A549 (cell line): ENCODE data around the gene OMG.

Experiments used
- HEYL ChIP-seq: fragments of 250-450 bp; sonication (Bioruptor Pico); IDR thresholded peaks from 2 replicates; pipeline ENCODE4 v1.8.0; 2021; ENCODE audit warnings: mild to moderate bottlenecking, moderate library complexity
- MAFK ChIP-seq: fragments of 450-650 bp; IDR thresholded peaks from 2 replicates; pipeline ENCODE4 v1.6.1; 2014; ENCODE audit not compliant: partially characterized antibody
- MAX ChIP-seq: IDR thresholded peaks from 2 replicates; pipeline ENCODE4 v1.6.1; 2012
- NR3C1 ChIP-seq: fragments of >200 bp; sonication (Bioruptor Twin); formaldehyde crosslinking; IDR thresholded peaks from 3 replicates; pipeline ENCODE4 v1.6.1; 2017
- TF ChIP-seq, protein P1 (sequence below): fragments of >200 bp; sonication (Bioruptor Twin); formaldehyde crosslinking; IDR thresholded peaks from 3 replicates; pipeline ENCODE4 v1.5.1; 2016

GRCh38 chr17:31321966-31322365 is 24.9 kb upstream of the OMG start:
- TF ChIP-seq, protein P1, sequence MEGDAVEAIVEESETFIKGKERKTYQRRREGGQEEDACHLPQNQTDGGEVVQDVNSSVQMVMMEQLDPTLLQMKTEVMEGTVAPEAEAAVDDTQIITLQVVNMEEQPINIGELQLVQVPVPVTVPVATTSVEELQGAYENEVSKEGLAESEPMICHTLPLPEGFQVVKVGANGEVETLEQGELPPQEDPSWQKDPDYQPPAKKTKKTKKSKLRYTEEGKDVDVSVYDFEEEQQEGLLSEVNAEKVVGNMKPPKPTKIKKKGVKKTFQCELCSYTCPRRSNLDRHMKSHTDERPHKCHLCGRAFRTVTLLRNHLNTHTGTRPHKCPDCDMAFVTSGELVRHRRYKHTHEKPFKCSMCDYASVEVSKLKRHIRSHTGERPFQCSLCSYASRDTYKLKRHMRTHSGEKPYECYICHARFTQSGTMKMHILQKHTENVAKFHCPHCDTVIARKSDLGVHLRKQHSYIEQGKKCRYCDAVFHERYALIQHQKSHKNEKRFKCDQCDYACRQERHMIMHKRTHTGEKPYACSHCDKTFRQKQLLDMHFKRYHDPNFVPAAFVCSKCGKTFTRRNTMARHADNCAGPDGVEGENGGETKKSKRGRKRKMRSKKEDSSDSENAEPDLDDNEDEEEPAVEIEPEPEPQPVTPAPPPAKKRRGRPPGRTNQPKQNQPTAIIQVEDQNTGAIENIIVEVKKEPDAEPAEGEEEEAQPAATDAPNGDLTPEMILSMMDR = no peak
- no peak for TF ChIP-seq NR3C1
- TF ChIP-seq MAX = no peak
- TF ChIP-seq HEYL = no peak
- no peak for TF ChIP-seq MAFK
